H1 (cell line): ENCODE results near the gene IFITM2.

Experiments
- CEBPB ChIP-seq: IDR thresholded peaks from 2 replicates; pipeline ENCODE4 v1.6.1; 2012; ENCODE audit warnings: low read depth, low read length
- POLR2AphosphoS5 ChIP-seq: IDR thresholded peaks from 2 replicates; pipeline ENCODE4 v1.6.1; 2011; ENCODE audit warnings: low read depth, low read length
- TCF12 ChIP-seq: IDR thresholded peaks from 2 replicates; pipeline ENCODE4 v1.6.1; 2011; ENCODE audit warnings: low read depth, mild to moderate bottlenecking, low read length
- TF ChIP-seq, protein P1 (sequence below), 3 experiments: IDR thresholded peaks; 1 replicate in 2 of 3; 2 replicates in 1 of 3; pipeline versions ENCODE4 v1.5.1 to v1.6.1; 2011; ENCODE audit warnings: low read length in 3 of 3, mild to moderate bottlenecking in 3 of 3, inconsistent platforms in 2 of 3, low read depth in 1 of 3, moderate library complexity in 1 of 3; ENCODE audit not compliant: insufficient read depth in 1 of 3; ENCODE audit errors: control extremely low read depth in 1 of 3

DNA sequence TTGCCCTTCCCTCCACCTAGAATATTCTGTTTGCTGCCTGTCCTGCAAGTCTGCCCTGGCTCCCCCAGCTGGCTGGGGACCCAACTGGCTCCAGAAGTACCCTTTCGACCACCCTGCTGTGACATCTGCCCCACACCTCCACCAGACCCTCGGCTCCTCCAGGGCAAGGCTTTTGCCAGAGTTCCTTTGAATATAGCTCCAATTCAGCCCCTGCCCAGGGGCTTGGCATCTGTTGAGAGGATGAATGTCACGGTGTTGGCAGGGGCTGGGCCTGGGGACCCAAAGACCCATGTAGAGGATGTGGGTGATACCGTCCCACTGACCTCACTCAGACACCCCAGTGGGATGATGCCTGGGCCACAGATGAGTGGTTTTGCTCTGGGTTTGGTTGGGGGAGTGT is 25.4 kb upstream of the IFITM2 start:
- TF ChIP-seq, protein P1, sequence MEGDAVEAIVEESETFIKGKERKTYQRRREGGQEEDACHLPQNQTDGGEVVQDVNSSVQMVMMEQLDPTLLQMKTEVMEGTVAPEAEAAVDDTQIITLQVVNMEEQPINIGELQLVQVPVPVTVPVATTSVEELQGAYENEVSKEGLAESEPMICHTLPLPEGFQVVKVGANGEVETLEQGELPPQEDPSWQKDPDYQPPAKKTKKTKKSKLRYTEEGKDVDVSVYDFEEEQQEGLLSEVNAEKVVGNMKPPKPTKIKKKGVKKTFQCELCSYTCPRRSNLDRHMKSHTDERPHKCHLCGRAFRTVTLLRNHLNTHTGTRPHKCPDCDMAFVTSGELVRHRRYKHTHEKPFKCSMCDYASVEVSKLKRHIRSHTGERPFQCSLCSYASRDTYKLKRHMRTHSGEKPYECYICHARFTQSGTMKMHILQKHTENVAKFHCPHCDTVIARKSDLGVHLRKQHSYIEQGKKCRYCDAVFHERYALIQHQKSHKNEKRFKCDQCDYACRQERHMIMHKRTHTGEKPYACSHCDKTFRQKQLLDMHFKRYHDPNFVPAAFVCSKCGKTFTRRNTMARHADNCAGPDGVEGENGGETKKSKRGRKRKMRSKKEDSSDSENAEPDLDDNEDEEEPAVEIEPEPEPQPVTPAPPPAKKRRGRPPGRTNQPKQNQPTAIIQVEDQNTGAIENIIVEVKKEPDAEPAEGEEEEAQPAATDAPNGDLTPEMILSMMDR (IDR thresholded peaks at IDR 0.05; ENCODE audit: control extremely low read depth in 1 of 3, insufficient read depth in 1 of 3, low read depth in 1 of 3, low read length in 3 of 3), result no peak
- TF ChIP-seq CEBPB (no peak), POLR2AphosphoS5 (no peak), TCF12 (no peak)
